ENCODE results near the gene TBC1D3B. TPM values are rescaled to one million over a fixed set of nuclear protein-coding genes. Genes with fewer than 3 reads are reported as not detected.
"Not testable (repeated sequence)": the region's sequence is repeated elsewhere in the genome, so short reads cannot be mapped to it uniquely, and the experiment has no call there.

The TBC1D3B gene
- total RNA-seq, 1 donor from 2014 or later, result 9.8 TPM

DNA sequence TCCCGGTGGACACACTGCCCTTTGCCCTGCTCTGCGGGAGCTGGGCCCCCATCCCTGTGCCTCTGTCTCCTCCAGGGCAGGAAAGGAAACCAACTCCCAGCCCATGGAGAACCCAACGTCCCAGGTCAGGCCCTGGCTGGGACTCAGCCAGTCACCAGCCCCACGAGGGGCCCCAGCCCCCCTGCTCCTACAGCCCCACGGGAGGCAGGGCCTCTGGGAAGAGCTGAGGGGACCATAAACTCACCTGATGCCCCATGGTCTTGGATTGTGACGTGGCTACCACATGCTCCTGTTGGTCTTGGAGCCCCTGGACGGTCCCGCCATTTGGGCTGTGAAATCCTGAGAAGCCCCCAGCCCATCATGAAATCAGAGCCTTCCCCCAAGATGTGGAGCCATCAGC is 7.6 kb downstream of the TBC1D3B start:
- H3K36me3 Mint-ChIP-seq (ENCODE audit: low read depth); H3K9me3 Mint-ChIP-seq; DNase-seq; H3K4me3 Mint-ChIP-seq; H3K27me3 Mint-ChIP-seq; H3K27ac Mint-ChIP-seq; intact Hi-C loops (cut with micrococcal nuclease); H3K4me1 Mint-ChIP-seq: not testable (repeated sequence)

DNA sequence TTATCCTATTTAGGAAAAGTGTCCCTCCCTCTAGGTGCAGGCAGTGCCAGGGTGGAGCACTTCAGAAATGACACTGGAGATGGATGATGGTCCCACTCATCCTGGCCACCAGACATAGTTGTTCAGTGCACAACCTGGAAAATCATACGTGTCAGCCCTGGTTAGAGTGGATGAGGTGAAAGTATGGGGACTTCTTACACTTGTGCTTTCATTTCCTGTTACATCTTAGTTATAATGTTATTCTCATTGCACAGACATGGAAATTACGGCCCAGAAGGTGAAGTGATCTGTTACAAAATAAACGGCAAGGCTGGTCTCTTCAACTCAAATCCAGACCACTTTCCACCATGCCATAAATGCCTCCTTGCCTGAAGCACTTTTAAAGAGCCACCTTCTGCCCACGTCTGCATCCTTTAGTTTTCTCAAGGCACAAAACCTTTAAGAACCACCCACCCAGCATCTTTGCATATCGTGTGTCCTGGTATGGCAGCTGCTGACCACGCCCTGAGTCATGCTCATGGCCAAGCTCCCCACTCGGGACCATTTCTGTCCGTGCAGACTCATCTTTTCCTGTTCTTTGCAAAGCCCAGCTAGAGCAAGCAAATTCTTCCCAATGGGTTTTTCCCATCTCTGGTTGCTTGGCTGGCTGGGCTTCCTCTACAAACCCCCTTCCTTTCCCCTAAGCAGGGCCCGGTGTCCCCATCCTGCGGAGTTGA is 22.4 kb downstream of the TBC1D3B start:
- H3K4me3 Mint-ChIP-seq, result no peak overlapping the region

DNA sequence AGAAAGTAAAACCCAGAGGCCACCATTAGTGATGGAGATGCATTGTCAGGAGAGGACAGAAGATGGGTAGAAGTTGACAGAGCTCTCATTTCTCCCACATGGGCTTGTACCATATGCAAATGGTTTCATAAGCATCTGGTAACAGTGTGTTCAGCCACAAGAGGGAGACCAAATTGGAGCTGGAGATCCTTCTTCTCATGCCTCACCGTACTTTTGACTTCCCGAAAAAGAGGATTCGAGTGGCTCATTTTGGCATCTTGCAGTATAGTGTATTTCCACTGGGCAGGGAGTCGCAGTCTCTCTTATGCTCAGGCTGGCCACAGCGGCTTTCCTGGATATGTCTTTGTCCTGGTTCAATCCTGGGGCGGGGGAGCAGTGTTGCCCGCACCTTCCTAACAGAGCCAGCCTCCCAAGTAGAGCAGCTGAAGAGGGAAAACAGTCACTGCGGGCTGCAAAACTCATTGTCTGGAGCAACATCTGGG is 23.8 kb downstream of the TBC1D3B start:
- Mint-ChIP-seq H3K4me3 (no peak overlapping the region), H3K9me3 (no peaks in the 10 kb centered on the region), H3K36me3 (ENCODE audit: low read depth) (no peaks in the 10 kb centered on the region), H3K27ac (no peak overlapping the region), H3K4me1 (peaks cover 5% of the 10 kb centered on the region), H3K27me3 (peaks cover 33% of the 10 kb centered on the region)
- no peak for DNase-seq
- intact Hi-C loops (cut with micrococcal nuclease), result no loop called here

More for the DNA sequence above, 22.4 kb downstream of the TBC1D3B start:
- no peaks in the 10 kb centered on the region for H3K36me3 Mint-ChIP-seq (ENCODE audit: low read depth)
- intact Hi-C loops (cut with micrococcal nuclease), result no loop called here
- H3K27ac Mint-ChIP-seq, result no peak overlapping the region
- H3K9me3 Mint-ChIP-seq, result no peaks in the 10 kb centered on the region
- H3K27me3 Mint-ChIP-seq, result peaks cover 29% of the 10 kb centered on the region
- DNase-seq, result no peak
- peaks cover 4% of the 10 kb centered on the region for H3K4me1 Mint-ChIP-seq

DNA sequence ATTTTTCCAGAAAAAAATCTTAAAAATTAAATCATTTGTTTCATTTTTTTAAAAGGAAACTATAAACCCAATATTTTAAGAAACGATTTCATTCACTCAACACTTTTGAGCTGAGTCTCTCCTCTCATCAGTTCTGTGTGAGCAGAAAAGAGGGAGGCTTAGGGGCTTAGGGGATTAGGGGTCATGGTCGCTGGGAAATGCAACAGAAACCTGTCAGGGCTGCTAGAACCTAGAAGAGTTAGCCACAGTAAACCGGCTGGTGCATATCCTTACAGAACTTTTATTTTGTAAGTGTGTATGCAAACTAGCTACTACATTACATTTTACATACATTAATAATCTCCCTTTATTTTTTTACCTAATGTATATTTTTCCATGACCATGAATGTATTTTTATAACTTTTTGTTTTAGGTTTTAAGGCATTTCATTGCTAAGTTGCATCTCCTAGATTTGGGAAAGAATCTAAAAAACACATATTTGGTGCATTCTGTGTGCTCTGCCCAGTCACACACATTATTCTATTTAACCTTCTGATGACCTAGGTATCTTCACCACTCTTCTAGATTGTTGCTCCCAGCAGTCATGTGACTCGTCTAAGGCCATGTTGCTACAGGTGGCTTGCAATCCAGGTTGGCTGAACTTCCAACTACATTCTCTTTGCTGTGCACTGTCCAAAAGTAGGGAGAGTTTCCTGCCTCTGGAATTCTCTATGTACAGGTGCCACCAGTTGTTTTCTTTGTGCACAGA is 24.4 kb downstream of the TBC1D3B start:
- intact Hi-C loops (cut with micrococcal nuclease), result no loop called here
- no peak for DNase-seq
- no peaks in the 10 kb centered on the region for H3K9me3 Mint-ChIP-seq
- peaks cover 37% of the 10 kb centered on the region for H3K27me3 Mint-ChIP-seq
- no peak overlapping the region for H3K4me3 Mint-ChIP-seq
- no peaks in the 10 kb centered on the region for H3K36me3 Mint-ChIP-seq (ENCODE audit: low read depth)
- no peak overlapping the region for H3K27ac Mint-ChIP-seq
- peaks cover 5% of the 10 kb centered on the region for H3K4me1 Mint-ChIP-seq

DNA sequence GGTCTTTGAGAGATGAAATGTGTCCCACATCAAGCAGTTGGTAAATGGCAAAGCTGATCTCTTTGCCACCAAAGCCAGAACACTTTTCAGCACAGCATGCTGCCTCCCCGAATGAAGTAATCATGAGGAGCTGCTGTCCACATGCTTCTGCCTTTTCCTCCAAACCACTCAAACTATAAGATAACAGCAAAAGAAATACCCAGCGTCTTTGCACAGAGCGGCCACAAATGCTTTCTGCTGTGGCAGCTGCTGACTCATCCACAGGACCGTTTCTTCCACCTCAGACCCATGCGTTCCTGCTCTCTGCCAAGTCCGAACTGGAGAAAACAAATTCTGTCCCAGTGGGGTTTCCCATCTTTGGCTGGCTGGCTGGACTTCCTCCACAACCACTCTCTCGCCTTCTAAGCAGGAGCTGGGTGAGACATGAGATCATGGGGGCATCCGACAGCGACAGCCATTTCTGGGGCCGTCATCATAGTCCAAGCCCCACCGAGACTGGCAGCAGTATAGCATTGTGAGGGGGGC is 27.1 kb downstream of the TBC1D3B start:
- Mint-ChIP-seq H3K9me3 (no peaks in the 10 kb centered on the region), H3K27me3 (peaks cover 35% of the 10 kb centered on the region), H3K4me1 (peaks cover 5% of the 10 kb centered on the region), H3K4me3 (no peak overlapping the region), H3K36me3 (ENCODE audit: low read depth) (no peaks in the 10 kb centered on the region), H3K27ac (no peak overlapping the region)
- no peak for DNase-seq
- intact Hi-C loops (cut with micrococcal nuclease), result loop anchor here (1.0 to 2.0 kb wide), 3 partner anchors 77 to 300 kb away; no protein-coding TSS in a partner anchor

DNA sequence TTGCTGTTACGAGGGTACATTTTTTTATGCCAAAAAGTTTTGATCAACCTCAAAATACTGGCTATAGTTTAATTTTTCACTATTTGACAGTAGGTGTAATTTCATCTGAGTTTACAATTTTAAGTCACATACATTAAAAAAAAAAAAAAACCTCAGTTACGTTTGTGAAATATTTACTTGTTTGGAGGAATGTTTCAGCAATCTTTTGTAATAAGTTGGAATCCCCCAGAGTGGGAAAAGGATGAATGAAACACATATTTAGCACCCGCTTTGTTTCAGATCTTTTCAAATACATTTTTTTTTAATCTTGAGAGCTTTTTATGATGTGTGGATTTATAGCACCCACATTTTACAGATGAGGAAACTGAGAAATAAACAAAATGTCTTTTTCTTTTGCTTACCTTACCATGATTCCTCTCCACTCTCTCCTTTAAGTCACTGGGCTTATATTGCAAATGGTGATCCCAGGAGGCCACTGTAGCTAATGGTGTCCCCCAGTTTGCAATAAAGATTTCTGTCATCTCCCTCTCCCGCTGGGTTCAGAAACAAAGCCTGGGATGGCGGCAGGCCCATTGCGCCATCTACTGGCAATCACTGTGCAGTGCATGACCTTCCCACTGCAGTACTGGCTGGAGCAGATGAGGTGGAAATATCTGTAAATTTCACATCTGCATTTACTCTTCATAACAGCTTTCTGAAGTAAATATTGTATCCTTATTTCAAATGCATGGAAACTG is 27.7 kb downstream of the TBC1D3B start:
- H3K9me3 Mint-ChIP-seq, result no peaks in the 10 kb centered on the region
- no peak overlapping the region for H3K27ac Mint-ChIP-seq
- intact Hi-C loops (cut with micrococcal nuclease), result loop anchor here (1.0 to 2.0 kb wide), 3 partner anchors 76 to 299 kb away; no protein-coding TSS in a partner anchor
- H3K36me3 Mint-ChIP-seq (ENCODE audit: low read depth), result no peaks in the 10 kb centered on the region
- H3K27me3 Mint-ChIP-seq, result peaks cover 33% of the 10 kb centered on the region
- peaks cover 2% of the 10 kb centered on the region for H3K4me1 Mint-ChIP-seq
- peak; percentile 90 for DNase-seq
- no peak overlapping the region for H3K4me3 Mint-ChIP-seq

DNA sequence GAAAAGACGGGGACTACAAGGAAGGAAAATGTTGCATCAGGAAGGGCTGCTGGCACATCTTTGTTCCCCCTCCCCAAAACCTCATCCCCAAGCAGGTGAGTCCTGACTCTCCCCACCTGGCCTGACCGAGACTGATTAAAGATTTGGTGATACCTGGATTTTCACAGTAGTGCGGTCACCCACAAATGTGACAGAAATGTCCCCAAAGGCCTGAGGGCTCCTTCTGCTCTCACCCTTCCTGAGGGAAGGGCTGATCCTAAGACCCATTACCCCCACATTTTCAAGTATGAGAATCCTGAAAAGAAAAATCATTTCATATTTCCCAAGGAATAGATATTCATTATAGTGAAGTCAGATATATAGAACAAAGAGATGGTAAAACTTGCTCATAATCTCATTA is 28.8 kb downstream of the TBC1D3B start:
- Mint-ChIP-seq H3K27me3 (peaks cover 31% of the 10 kb centered on the region), H3K36me3 (ENCODE audit: low read depth) (no peaks in the 10 kb centered on the region), H3K4me1 (peaks cover 2% of the 10 kb centered on the region), H3K9me3 (no peaks in the 10 kb centered on the region), H3K4me3 (no peak overlapping the region), H3K27ac (no peak overlapping the region)
- DNase-seq, result no peak
- intact Hi-C loops (cut with micrococcal nuclease), result no loop called here

DNA sequence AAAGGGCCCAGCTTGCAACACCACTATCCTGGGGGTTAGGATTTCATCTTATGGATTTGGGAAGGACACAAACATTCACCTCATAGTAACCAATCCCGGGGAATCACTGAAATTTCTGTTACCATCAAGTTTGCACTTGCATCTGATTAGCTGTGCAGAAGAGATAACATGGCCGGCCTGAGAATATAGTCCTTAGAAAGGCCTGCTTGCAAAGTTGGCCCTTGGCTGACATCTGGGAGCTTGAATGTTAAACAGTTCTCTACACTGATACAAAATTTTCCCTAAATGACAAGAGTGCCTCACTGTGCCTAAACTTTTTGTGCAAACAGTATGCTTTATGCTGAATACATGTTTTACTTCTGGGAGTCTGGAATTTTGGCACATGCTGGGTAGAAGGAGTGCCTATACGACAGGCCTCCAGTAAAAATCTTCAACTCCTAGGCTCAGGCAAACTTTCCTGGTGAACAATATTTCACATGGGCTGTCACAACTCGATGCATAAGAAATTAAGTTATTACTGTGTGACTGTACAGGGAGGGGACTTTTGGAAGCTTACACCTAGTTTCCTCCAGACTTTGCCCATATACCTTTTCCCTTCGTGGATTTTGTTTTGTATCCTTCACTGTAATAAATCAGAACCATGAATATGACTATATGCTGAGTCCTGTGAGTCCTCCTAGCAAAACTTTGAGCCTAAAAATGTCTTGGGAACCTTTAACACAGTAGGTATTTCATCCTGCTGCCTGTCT is 31.3 kb downstream of the TBC1D3B start:
- H3K4me1 Mint-ChIP-seq, result peaks cover 2% of the 10 kb centered on the region
- intact Hi-C loops (cut with micrococcal nuclease), result no loop called here
- H3K27me3 Mint-ChIP-seq, result peaks cover 32% of the 10 kb centered on the region

DNA sequence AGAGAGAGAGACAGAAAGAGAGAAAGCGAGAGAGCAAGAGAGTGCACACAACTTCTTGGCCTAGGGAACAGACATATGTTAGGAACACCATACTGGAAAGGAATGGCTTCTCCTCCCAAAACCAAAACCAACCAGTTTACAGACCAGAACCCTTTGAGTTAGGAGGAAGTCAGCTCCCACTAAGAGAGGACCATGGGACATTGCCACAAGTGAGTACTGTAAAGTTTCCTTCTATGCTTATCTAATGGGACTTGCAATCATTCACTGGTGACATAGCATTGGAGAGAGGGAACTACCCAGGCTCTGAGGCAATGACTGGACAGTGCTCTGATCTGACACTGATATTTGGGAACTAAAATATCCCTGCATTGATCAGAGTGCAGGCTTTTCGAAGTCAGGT is 32.4 kb downstream of the TBC1D3B start:
- no peak for DNase-seq
- no peak overlapping the region for H3K4me3 Mint-ChIP-seq
- peaks cover 2% of the 10 kb centered on the region for H3K4me1 Mint-ChIP-seq
- no peak overlapping the region for H3K27ac Mint-ChIP-seq
- intact Hi-C loops (cut with micrococcal nuclease), result no loop called here
- H3K36me3 Mint-ChIP-seq (ENCODE audit: low read depth), result no peaks in the 10 kb centered on the region
- peaks cover 22% of the 10 kb centered on the region for H3K27me3 Mint-ChIP-seq
- no peaks in the 10 kb centered on the region for H3K9me3 Mint-ChIP-seq

More for the DNA sequence above, 31.3 kb downstream of the TBC1D3B start:
- Mint-ChIP-seq H3K4me3 (no peak overlapping the region), H3K36me3 (ENCODE audit: low read depth) (no peaks in the 10 kb centered on the region), H3K9me3 (no peaks in the 10 kb centered on the region), H3K27ac (no peak overlapping the region)
- no peak for DNase-seq

DNA sequence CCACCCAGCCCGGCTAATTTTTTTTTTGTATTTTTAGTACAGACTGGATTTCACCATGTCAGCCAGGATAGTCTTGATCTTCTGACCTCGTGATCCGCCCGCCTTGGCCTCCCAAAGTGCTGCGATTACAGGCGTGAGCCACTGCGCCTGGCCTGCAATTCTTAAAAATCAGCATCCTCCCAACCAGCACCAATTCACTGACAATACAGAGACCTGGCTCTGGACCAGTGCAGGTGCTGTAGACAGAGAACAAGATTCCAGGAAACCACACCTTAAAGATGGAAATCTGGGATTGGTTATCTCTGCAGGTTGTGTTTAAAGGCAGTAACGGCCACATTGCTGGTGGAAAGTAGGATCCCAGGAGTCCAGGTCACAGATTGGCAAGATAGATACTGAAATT is 33.6 kb downstream of the TBC1D3B start:
- H3K36me3 Mint-ChIP-seq (ENCODE audit: low read depth), result no peaks in the 10 kb centered on the region
- H3K27ac Mint-ChIP-seq, result no peak overlapping the region
- no peaks in the 10 kb centered on the region for H3K4me1 Mint-ChIP-seq
- H3K9me3 Mint-ChIP-seq, result no peaks in the 10 kb centered on the region
- no peak for DNase-seq
- no peak overlapping the region for H3K4me3 Mint-ChIP-seq
- intact Hi-C loops (cut with micrococcal nuclease), result no loop called here
- H3K27me3 Mint-ChIP-seq, result peaks cover 17% of the 10 kb centered on the region

DNA sequence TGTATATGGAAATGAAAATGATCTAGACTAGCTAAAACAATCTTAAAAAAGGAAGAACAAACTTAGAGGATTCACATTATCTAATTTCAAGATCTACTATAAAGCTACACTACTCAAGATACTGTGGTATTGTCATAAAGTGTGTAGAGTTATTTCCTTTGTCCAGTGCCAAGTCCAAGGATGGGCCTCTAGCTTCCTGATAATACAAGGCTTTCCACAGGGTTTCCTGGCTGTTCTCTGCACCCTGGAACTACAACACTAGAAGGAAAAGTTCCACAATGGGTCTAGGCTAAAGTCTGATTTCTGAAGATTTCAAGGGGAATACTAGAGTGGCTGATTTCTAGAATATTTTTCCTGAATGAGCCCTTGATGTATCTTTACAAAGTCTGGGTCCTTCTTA is 34.2 kb downstream of the TBC1D3B start:
- H3K4me3 Mint-ChIP-seq, result no peak overlapping the region
- H3K36me3 Mint-ChIP-seq (ENCODE audit: low read depth), result no peaks in the 10 kb centered on the region
- H3K27me3 Mint-ChIP-seq, result peaks cover 14% of the 10 kb centered on the region
- intact Hi-C loops (cut with micrococcal nuclease), result no loop called here
- DNase-seq, result no peak
- no peak overlapping the region for H3K27ac Mint-ChIP-seq
- no peaks in the 10 kb centered on the region for H3K4me1 Mint-ChIP-seq
- no peaks in the 10 kb centered on the region for H3K9me3 Mint-ChIP-seq

DNA sequence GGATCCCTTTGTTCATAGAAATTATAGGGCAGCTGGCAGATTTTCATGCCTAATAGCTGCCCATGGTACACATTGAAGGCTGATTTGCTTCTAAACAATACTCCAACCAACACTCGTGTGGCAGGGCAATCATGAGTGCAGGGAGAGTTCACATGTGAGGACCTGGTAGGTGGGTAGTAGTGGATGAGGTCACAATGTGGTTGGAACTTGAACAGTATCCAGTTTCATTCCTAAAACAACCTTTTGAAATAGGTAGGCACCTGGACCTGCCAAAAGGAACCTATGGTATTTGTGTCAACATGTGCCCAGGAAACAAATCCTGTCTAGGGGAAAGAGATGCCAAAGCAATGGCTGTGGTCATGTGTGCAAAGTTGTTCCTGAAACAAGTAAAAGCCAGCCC is 40.0 kb downstream of the TBC1D3B start:
- peaks cover 15% of the 10 kb centered on the region for H3K27me3 Mint-ChIP-seq
- H3K27ac Mint-ChIP-seq, result no peak overlapping the region
- no peaks in the 10 kb centered on the region for H3K4me1 Mint-ChIP-seq
- H3K9me3 Mint-ChIP-seq, result no peaks in the 10 kb centered on the region
- no peak for DNase-seq
- intact Hi-C loops (cut with micrococcal nuclease), result no loop called here
- no peak overlapping the region for H3K4me3 Mint-ChIP-seq
- no peaks in the 10 kb centered on the region for H3K36me3 Mint-ChIP-seq (ENCODE audit: low read depth)

DNA sequence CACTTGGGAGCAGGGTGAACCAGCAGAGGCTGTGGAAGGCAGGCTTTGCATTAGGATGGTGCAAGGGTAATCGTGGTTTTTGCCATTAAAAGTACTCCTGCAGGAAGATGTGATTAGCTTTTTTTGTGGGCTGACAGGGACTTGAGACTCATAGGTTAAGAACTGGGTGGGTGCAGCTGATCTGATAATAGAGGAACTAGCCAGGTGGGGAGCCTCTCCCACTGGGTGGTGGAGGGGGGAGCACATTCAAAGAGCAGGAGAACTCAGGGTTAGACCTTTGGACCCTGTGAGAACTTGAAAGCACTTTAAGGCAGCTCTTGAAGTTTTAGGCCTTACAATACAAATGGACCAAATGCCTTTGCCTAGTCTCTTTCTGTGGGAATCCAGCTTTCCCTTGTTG is 40.4 kb downstream of the TBC1D3B start:
- Mint-ChIP-seq H3K4me1 (no peaks in the 10 kb centered on the region), H3K36me3 (ENCODE audit: low read depth) (no peaks in the 10 kb centered on the region), H3K4me3 (no peak overlapping the region), H3K27me3 (peaks cover 12% of the 10 kb centered on the region), H3K27ac (no peak overlapping the region), H3K9me3 (no peaks in the 10 kb centered on the region)
- intact Hi-C loops (cut with micrococcal nuclease), result no loop called here
- no peak for DNase-seq

Measured in activated CD4-positive, alpha-beta T cell treated with anti-CD3 and anti-CD28 coated beads, Interleukin-2, amount 10 ng/mL, durations not matched to agents 24 days and 14 days (primary cell).